Suprapubic skin (tissue), 4 donors: ENCODE results near the gene FGF1. TPM values are rescaled to one million over a fixed set of nuclear protein-coding genes. Genes with fewer than 3 reads are reported as not detected.

Source experiments
- DNase-seq, 2 donors: peaks; one replicate each; pipeline ENCODE4 v3.0.0-alpha.2; 2019; ENCODE audit warnings: low spot score in 2 of 2
- H3K27ac ChIP-seq: fragments of 200-600 bp; sonication (generic); one replicate; pipeline ENCODE4 v1.5.1; 2019
- H3K27me3 ChIP-seq: fragments of 200-600 bp; sonication (generic); one replicate; pipeline ENCODE4 v1.5.1; 2019
- H3K36me3 ChIP-seq: fragments of 200-600 bp; sonication (generic); one replicate; pipeline ENCODE4 v1.5.1; 2019
- H3K4me1 ChIP-seq: fragments of 200-600 bp; sonication (generic); one replicate; pipeline ENCODE4 v1.5.1; 2019
- H3K4me3 ChIP-seq: fragments of 200-600 bp; sonication (generic); one replicate; pipeline ENCODE4 v1.5.1; 2019; ENCODE audit warnings: mild to moderate bottlenecking
- H3K9me3 ChIP-seq: fragments of 200-600 bp; sonication (generic); one replicate; pipeline ENCODE4 v1.5.1; 2019
- EP300 ChIP-seq: sonication (generic); formaldehyde crosslinking; IDR thresholded peaks from one replicate; pipeline ENCODE4 v1.6.1; 2017; ENCODE audit warnings: antibody characterized with exemption
- POLR2A ChIP-seq, 2 donors: fragments of 450-650 bp; IDR thresholded peaks; one replicate each; pipeline ENCODE4 v1.6.1; 2017; ENCODE audit warnings: antibody characterized with exemption in 2 of 2, mild to moderate bottlenecking in 2 of 2, moderate library complexity in 2 of 2
- POLR2AphosphoS5 ChIP-seq, 3 donors: sonication (generic); formaldehyde crosslinking; IDR thresholded peaks; one replicate each; pipeline ENCODE4 v1.6.1; 2017; ENCODE audit warnings: antibody characterized with exemption in 3 of 3
- WGBS: methylation state at CpG from one replicate; pipeline ENCODE4 v1.1.5; 2018; 5-methylcytosine and 5-hydroxymethylcytosine counted together
- total RNA-seq, 4 donors: library from RNA; depleted of rRNA; stranded (reverse); fragments of >200 nt; gene quantifications; one replicate each; pipeline ENCODE4 v1.1.0, GENCODE V29; 2016
- TF ChIP-seq, protein P1 (sequence below), 2 donors: fragments of 200-600 bp in 1 of 2; fragments of 450-650 bp in 1 of 2; sonication (generic) in 1 of 2; IDR thresholded peaks; one replicate each; pipeline ENCODE4 v1.5.1; 2016 to 2019; ENCODE audit warnings: antibody characterized with exemption in 2 of 2, mild to moderate bottlenecking in 1 of 2, moderate library complexity in 1 of 2

Gene FGF1
- total RNA-seq, 4 donors from 2014 or later, result 0.48 to 2.5 (median 1.9) TPM

DNA sequence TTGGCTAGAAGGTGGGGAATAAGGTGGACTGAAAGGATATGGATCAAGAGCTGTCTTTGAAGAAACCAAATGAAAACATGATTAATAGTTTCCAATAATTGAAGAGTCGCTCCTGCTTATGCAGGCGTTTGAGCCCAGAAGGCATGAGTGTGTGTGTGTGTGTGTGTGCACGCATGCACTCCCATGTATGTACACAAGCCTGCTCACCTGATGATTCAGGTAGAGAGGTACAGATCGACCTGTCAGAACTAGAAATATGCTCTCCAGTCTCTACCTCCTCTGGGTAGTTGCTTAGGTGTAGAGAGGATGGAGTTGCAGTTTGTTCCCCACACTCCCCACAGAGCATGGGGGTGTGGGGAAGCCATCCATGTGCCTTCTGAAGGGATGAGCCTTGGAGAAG, 1.1 kb upstream of the FGF1 start:
- no peak overlapping the region for H3K4me3 ChIP-seq
- no peak for DNase-seq
- WGBS, result 75% methylated on average over 4 of the region's 4 CpGs
- no peak overlapping the region for H3K27ac ChIP-seq
- no peaks in the 10 kb centered on the region for H3K27me3 ChIP-seq
- no peaks in the 10 kb centered on the region for H3K36me3 ChIP-seq
- H3K9me3 ChIP-seq, result no peaks in the 10 kb centered on the region
- TF ChIP-seq, protein P1, sequence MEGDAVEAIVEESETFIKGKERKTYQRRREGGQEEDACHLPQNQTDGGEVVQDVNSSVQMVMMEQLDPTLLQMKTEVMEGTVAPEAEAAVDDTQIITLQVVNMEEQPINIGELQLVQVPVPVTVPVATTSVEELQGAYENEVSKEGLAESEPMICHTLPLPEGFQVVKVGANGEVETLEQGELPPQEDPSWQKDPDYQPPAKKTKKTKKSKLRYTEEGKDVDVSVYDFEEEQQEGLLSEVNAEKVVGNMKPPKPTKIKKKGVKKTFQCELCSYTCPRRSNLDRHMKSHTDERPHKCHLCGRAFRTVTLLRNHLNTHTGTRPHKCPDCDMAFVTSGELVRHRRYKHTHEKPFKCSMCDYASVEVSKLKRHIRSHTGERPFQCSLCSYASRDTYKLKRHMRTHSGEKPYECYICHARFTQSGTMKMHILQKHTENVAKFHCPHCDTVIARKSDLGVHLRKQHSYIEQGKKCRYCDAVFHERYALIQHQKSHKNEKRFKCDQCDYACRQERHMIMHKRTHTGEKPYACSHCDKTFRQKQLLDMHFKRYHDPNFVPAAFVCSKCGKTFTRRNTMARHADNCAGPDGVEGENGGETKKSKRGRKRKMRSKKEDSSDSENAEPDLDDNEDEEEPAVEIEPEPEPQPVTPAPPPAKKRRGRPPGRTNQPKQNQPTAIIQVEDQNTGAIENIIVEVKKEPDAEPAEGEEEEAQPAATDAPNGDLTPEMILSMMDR (IDR thresholded peaks at IDR 0.05), result no peak
- no peak for TF ChIP-seq POLR2A (IDR thresholded peaks at IDR 0.05)
- TF ChIP-seq POLR2AphosphoS5 (IDR thresholded peaks at IDR 0.05), result no peak
- TF ChIP-seq EP300, result no peak
- peaks cover 29% of the 10 kb centered on the region for H3K4me1 ChIP-seq

- H3K4me1 ChIP-seq, result peaks cover 32% of the 10 kb centered on the region
- H3K27me3 ChIP-seq, result no peaks in the 10 kb centered on the region
- peak overlapping the region; percentile 16 for H3K27ac ChIP-seq
- 32% methylated on average over 7 of the region's 11 CpGs for WGBS
- TF ChIP-seq POLR2AphosphoS5 (IDR thresholded peaks at IDR 0.05), result no peak
- no peak for TF ChIP-seq EP300
- H3K4me3 ChIP-seq, result no peak overlapping the region
- no peak for DNase-seq
- no peaks in the 10 kb centered on the region for H3K36me3 ChIP-seq
- H3K9me3 ChIP-seq, result no peaks in the 10 kb centered on the region
Measured at GRCh38 chr5:142686210-142686734, 382 bp upstream of the FGF1 start.

DNA sequence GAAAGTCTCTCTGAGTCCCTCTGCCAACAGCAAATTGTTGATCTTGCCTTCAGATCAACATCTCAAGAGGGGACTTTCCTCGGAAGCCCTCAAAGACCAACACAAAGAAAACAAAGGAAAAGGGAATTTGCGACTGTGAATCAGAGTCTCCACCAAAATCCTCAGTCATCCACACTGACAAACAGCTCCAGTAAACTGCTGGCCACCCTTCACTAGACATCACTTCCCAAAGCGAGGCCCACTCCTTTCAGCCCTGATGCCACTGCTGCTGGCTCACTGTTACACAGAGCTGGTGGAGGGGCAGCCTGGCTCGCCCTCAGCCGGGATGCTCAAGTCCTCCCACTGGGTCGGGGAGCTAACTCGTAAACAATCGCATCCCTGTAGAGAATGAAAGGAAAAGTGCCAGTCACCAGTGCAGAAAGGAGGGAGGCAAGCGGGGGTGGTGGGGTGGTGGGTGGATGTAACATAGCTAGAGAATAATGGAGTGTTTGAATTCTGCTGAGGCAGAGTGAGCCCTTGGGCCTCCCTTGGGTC, 1.3 kb downstream of the FGF1 start:
- Histone ChIP-seq H3K36me3 (no peaks in the 10 kb centered on the region), H3K9me3 (no peaks in the 10 kb centered on the region), H3K27me3 (no peaks in the 10 kb centered on the region), H3K27ac (peak overlapping the region; percentile 47), H3K4me1 (peaks cover 34% of the 10 kb centered on the region), H3K4me3 (peak overlapping the region; percentile 6)
- WGBS, result 44% methylated on average over 9 of the region's 9 CpGs
- TF ChIP-seq POLR2A (IDR thresholded peaks at IDR 0.05), result no peak
- DNase-seq, result no peak

- no peak for DNase-seq
- no peaks in the 10 kb centered on the region for H3K27me3 ChIP-seq
- no peak overlapping the region for H3K27ac ChIP-seq
- no peaks in the 10 kb centered on the region for H3K9me3 ChIP-seq
- WGBS, result 92% methylated on average over 5 of the region's 5 CpGs
- H3K36me3 ChIP-seq, result no peaks in the 10 kb centered on the region
- TF ChIP-seq POLR2AphosphoS5 (IDR thresholded peaks at IDR 0.05), result no peak
- no peak for TF ChIP-seq EP300
- TF ChIP-seq, protein P1 (IDR thresholded peaks at IDR 0.05), result no peak
- H3K4me3 ChIP-seq, result no peak overlapping the region
- H3K4me1 ChIP-seq, result peaks cover 34% of the 10 kb centered on the region
Measured at GRCh38 chr5:142683881-142684505, 1.9 kb downstream of the FGF1 start.

DNA sequence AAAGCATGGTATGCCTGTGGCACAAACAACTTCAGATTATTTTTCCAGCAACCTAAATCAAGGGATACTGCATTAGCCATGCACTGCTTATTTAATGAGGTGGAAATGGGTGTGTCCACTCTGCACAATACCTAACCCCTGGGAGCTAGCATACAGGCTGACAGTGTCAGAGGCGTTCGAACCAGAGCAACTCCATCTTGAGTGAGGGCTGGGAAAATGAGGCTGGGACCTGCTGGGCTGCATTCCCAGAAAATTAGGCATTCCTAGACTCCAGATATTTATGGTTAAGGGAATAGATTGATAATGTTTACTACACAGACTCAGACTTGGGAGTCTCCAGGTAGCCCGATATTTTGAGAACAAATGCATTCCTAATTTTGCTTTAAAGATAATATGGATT, 2.8 kb downstream of the FGF1 start:
- H3K36me3 ChIP-seq, result no peaks in the 10 kb centered on the region
- no peaks in the 10 kb centered on the region for H3K9me3 ChIP-seq
- no peak overlapping the region for H3K27ac ChIP-seq
- H3K27me3 ChIP-seq, result no peaks in the 10 kb centered on the region
- peaks cover 34% of the 10 kb centered on the region for H3K4me1 ChIP-seq
- no peak for TF ChIP-seq POLR2AphosphoS5 (IDR thresholded peaks at IDR 0.05)
- no peak for TF ChIP-seq POLR2A (IDR thresholded peaks at IDR 0.05)
- TF ChIP-seq, protein P1 (IDR thresholded peaks at IDR 0.05), result no peak
- no peak for TF ChIP-seq EP300
- WGBS, result 76% methylated on average over 3 of the region's 3 CpGs
- H3K4me3 ChIP-seq, result no peak overlapping the region
- DNase-seq, result no peak

DNA sequence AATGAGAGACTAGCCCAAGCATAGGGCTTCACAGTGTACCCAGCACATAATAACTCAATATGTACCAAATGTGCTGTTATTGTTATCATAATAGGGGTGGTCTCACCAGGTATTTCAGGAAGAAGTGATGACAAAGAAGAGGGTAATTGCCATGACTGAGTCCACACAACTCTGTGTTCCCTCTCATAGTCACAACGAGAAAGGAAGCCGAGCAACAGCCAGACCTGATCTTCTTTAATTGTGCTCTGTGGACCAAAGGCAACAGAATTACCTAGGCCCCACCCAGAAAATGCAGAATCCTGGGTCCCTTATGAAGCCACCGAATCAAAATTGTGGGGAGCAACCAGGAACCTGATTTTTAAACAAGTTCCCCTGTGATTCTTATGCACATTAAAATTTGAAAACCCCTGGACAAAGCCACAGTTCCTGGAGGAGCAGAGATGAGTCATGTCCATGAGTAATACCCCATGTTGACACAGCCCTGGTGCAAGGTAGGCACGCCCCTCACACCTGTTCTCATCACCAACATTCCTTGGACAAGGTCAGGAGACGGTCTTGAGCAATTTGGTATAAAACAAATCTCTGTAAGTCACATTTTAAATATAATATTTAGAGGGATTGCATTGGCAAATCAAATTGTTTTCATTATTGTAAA, 5.2 kb downstream of the FGF1 start:
- no peak for TF ChIP-seq POLR2A (IDR thresholded peaks at IDR 0.05)
- TF ChIP-seq EP300, result no peak
- no peak for TF ChIP-seq POLR2AphosphoS5 (IDR thresholded peaks at IDR 0.05)
- TF ChIP-seq, protein P1 (IDR thresholded peaks at IDR 0.05), result no peak
- no peak overlapping the region for H3K27ac ChIP-seq
- no peaks in the 10 kb centered on the region for H3K27me3 ChIP-seq
- H3K4me3 ChIP-seq, result no peak overlapping the region
- H3K4me1 ChIP-seq, result peaks cover 20% of the 10 kb centered on the region
- no peaks in the 10 kb centered on the region for H3K36me3 ChIP-seq
- 61% methylated on average over 5 of the region's 5 CpGs for WGBS
- H3K9me3 ChIP-seq, result no peaks in the 10 kb centered on the region
- DNase-seq, result no peak
